Stimulated activated memory B cell treated with anti-CD40 and anti-IgM and Interleukin-4, amounts not matched to agents 10 μg/mL and 1 μg/mL and 100 μg/mL, for 72 hours (primary cell): ENCODE results near the gene PIGO.

Experiments used
- ATAC-seq: fragments of 150-1000 bp; cut with Tn5 transposase; 2 replicates; pipeline ENCODE4 v1.10.0; 2021
- H3K27ac Mint-ChIP-seq: one replicate; pipeline ENCODE4 v1.8.0; 2022; ENCODE audit warnings: mild to moderate bottlenecking, mixed read lengths
- H3K27me3 Mint-ChIP-seq: one replicate; pipeline ENCODE4 v1.8.0; 2022; ENCODE audit warnings: mixed read lengths
- H3K36me3 Mint-ChIP-seq: one replicate; pipeline ENCODE4 v1.8.0; 2022; ENCODE audit warnings: mixed read lengths
- H3K4me1 Mint-ChIP-seq: one replicate; pipeline ENCODE4 v1.8.0; 2022; ENCODE audit warnings: mixed read lengths
- H3K4me3 Mint-ChIP-seq: one replicate; pipeline ENCODE4 v1.8.0; 2022; ENCODE audit warnings: mild to moderate bottlenecking, moderate library complexity, mixed read lengths
- H3K9me3 Mint-ChIP-seq: one replicate; pipeline ENCODE4 v1.8.0; 2022; ENCODE audit warnings: mixed read lengths

PIGO gene

GRCh38 chr9:35096035-35096849, at the start of gene PIGO:
PIGO (minus strand) TSS chr9:35096591; CDS start chr9:35095565, 1,026 bp downstream.
- peaks cover 52% of the 10 kb centered on the region for H3K36me3 Mint-ChIP-seq

GRCh38 chr9:35142037-35142436, 45.6 kb upstream of the PIGO start:
- H3K27ac Mint-ChIP-seq = no peak overlapping the region
- no peak for ATAC-seq
- H3K4me1 Mint-ChIP-seq = no peaks in the 10 kb centered on the region
- H3K9me3 Mint-ChIP-seq = peaks cover 6% of the 10 kb centered on the region
- H3K36me3 Mint-ChIP-seq = no peaks in the 10 kb centered on the region
- H3K4me3 Mint-ChIP-seq = no peak overlapping the region
- H3K27me3 Mint-ChIP-seq = peaks cover 8% of the 10 kb centered on the region

More at GRCh38 chr9:35096035-35096849, at the start of gene PIGO:
- ATAC-seq = peak; percentile 96
- no peaks in the 10 kb centered on the region for H3K27me3 Mint-ChIP-seq
- peak within 1 kb of the TSS; percentile 89 for H3K4me3 Mint-ChIP-seq
- no peaks in the 10 kb centered on the region for H3K9me3 Mint-ChIP-seq
- H3K4me1 Mint-ChIP-seq = peaks cover 52% of the 10 kb centered on the region
- peak within 1 kb of the TSS; percentile 97 for H3K27ac Mint-ChIP-seq

DNA sequence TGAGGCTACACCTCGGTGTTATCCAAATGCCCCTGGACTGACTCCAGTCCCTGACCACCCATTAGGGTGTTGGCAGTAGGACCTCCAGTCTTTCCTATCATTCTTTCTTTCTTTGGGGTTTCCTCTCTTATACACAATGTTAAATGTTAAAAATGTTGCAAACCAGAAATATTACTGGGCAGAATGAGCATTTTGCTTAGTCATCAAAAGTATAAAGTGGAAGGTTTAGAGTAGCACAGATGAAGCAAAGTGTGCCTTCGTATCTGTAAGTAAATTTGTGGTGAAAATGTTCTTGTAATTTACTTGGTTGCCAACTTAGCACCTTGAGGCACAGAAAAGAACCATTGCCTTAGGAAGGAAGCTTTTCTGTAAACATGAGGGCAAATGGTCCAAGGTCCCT, 43.7 kb upstream of the PIGO start:
- Mint-ChIP-seq H3K4me3 (no peak overlapping the region), H3K27me3 (peaks cover 16% of the 10 kb centered on the region), H3K4me1 (no peaks in the 10 kb centered on the region), H3K36me3 (no peaks in the 10 kb centered on the region), H3K27ac (no peak overlapping the region), H3K9me3 (peaks cover 6% of the 10 kb centered on the region)
- ATAC-seq = no peak

DNA sequence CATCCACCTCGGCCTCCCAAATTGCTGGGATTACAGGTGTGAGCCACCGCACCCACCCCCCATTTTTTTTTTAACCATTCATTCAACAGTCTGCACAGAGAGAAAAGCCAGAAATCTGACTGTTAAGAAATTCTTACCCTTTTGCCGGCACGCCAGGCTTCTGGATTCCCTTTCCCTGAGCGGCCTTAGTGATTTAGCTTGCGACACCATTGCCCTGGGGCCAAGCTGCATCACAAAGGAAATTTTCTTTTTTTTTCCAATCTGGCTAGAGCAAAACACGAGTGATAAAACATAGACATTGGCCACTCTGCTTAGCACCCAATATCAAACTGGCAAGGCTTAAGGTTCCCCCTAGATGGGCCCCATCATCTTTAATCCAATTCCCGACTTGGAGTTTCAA, 40.5 kb upstream of the PIGO start:
- Mint-ChIP-seq H3K9me3 (peaks cover 3% of the 10 kb centered on the region), H3K4me1 (no peaks in the 10 kb centered on the region), H3K4me3 (no peak overlapping the region), H3K27me3 (peaks cover 22% of the 10 kb centered on the region), H3K36me3 (no peaks in the 10 kb centered on the region), H3K27ac (no peak overlapping the region)
- ATAC-seq = no peak

DNA sequence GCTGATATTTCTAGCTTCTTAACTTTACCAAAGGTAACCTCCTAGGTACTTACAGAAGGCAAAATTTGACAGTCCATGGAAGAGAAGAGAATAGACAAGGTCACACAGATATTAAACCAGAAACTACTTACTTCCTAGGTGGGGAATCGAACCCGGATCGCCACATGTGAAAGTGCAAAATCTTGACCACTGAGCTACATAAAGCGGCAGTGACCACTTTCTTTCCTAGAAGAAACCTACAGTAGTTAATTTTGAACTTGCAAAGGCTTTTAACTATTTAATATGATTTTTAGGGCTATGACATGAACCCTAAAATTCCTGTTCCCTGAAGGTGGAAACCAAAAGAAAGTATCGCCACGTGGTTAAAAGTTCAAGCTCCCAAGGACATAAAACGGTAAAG, 39.6 kb upstream of the PIGO start:
- peaks cover 22% of the 10 kb centered on the region for H3K27me3 Mint-ChIP-seq
- H3K4me3 Mint-ChIP-seq = no peak overlapping the region
- H3K9me3 Mint-ChIP-seq = peaks cover 4% of the 10 kb centered on the region
- no peak overlapping the region for H3K27ac Mint-ChIP-seq
- no peak for ATAC-seq
- no peaks in the 10 kb centered on the region for H3K4me1 Mint-ChIP-seq
- H3K36me3 Mint-ChIP-seq = no peaks in the 10 kb centered on the region

- ATAC-seq = no peak
- no peak overlapping the region for H3K4me3 Mint-ChIP-seq
- no peaks in the 10 kb centered on the region for H3K4me1 Mint-ChIP-seq
- H3K27me3 Mint-ChIP-seq = peaks cover 22% of the 10 kb centered on the region
- no peaks in the 10 kb centered on the region for H3K36me3 Mint-ChIP-seq
- H3K27ac Mint-ChIP-seq = no peak overlapping the region
- H3K9me3 Mint-ChIP-seq = peaks cover 2% of the 10 kb centered on the region
Observed at GRCh38 chr9:35134920-35135319, 38.5 kb upstream of the PIGO start.

GRCh38 chr9:35116898-35117551, 20.6 kb upstream of the PIGO start:
- ATAC-seq = peak; percentile 82
- H3K4me1 Mint-ChIP-seq = peaks cover 39% of the 10 kb centered on the region
- H3K36me3 Mint-ChIP-seq = no peaks in the 10 kb centered on the region
- peaks cover 17% of the 10 kb centered on the region for H3K27me3 Mint-ChIP-seq
- peak overlapping the region; percentile 75 for H3K27ac Mint-ChIP-seq
- H3K4me3 Mint-ChIP-seq = peak overlapping the region; percentile 86
- H3K9me3 Mint-ChIP-seq = no peaks in the 10 kb centered on the region

- Mint-ChIP-seq H3K4me3 (peak overlapping the region; percentile 86), H3K36me3 (no peaks in the 10 kb centered on the region), H3K4me1 (peaks cover 44% of the 10 kb centered on the region), H3K9me3 (no peaks in the 10 kb centered on the region), H3K27me3 (peaks cover 14% of the 10 kb centered on the region), H3K27ac (peak overlapping the region; percentile 75)
- ATAC-seq = no peak
Observed at GRCh38 chr9:35116539-35116897, 20.1 kb upstream of the PIGO start.

- peak; percentile 88 for ATAC-seq
- H3K27me3 Mint-ChIP-seq = peaks cover 8% of the 10 kb centered on the region
- peak within 1 kb of the TSS; percentile 86 for H3K4me3 Mint-ChIP-seq
- H3K27ac Mint-ChIP-seq = peak within 1 kb of the TSS; percentile 75
- H3K9me3 Mint-ChIP-seq = no peaks in the 10 kb centered on the region
- H3K4me1 Mint-ChIP-seq = peaks cover 48% of the 10 kb centered on the region
- H3K36me3 Mint-ChIP-seq = no peaks in the 10 kb centered on the region
Observed at GRCh38 chr9:35115680-35116538, 19.5 kb upstream of the PIGO start, which contains the start of gene ATOSB. ATOSB (minus strand) TSS chr9:35115862; CDS start chr9:35108274, 7,588 bp downstream.

GRCh38 chr9:35114840-35115628, 18.6 kb upstream of the PIGO start:
- H3K4me1 Mint-ChIP-seq = peaks cover 56% of the 10 kb centered on the region
- H3K27ac Mint-ChIP-seq = peak overlapping the region; percentile 75
- peaks cover 3% of the 10 kb centered on the region for H3K27me3 Mint-ChIP-seq
- ATAC-seq = no peak
- H3K9me3 Mint-ChIP-seq = no peaks in the 10 kb centered on the region
- H3K36me3 Mint-ChIP-seq = no peaks in the 10 kb centered on the region
- H3K4me3 Mint-ChIP-seq = peak overlapping the region; percentile 86

DNA sequence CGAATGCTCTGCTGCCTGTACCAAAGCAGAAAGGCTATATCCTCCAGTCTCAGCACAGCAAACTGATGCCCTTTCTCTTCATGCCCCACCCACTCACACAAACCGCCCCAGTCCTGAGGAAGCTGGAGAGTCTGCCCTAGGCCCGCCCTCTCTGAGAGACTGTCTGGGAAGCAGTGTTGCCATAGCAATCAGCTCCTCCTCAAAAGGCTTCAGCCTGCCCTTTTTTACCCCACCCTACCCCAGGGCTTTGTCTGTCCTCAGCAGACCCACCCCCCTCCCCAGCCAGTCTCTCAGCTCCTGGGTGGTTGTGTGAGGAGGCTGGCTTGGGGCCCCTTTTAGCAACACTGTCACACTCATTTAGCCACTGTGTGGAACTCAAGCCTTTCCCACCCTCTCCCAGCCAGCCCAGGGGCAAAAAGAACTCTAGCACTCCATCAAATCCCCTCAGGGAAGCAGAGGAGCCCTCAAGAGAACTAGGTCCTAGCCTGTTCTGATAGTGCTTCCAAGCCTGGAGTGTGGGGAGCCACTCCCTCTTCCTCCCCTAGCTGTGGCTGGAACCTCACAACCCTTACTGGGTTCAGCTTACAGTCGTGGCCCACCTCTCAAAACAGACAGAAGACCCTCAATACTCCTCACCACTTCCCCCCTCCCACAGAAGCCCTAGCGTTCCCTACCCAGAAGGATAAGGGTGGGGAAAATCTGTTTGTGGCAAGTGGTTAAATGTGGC, 17.9 kb upstream of the PIGO start:
- no peaks in the 10 kb centered on the region for H3K27me3 Mint-ChIP-seq
- peak overlapping the region; percentile 86 for H3K4me3 Mint-ChIP-seq
- peaks cover 64% of the 10 kb centered on the region for H3K4me1 Mint-ChIP-seq
- ATAC-seq = peak; percentile 13
- H3K27ac Mint-ChIP-seq = peak overlapping the region; percentile 75
- H3K36me3 Mint-ChIP-seq = no peaks in the 10 kb centered on the region
- no peaks in the 10 kb centered on the region for H3K9me3 Mint-ChIP-seq

DNA sequence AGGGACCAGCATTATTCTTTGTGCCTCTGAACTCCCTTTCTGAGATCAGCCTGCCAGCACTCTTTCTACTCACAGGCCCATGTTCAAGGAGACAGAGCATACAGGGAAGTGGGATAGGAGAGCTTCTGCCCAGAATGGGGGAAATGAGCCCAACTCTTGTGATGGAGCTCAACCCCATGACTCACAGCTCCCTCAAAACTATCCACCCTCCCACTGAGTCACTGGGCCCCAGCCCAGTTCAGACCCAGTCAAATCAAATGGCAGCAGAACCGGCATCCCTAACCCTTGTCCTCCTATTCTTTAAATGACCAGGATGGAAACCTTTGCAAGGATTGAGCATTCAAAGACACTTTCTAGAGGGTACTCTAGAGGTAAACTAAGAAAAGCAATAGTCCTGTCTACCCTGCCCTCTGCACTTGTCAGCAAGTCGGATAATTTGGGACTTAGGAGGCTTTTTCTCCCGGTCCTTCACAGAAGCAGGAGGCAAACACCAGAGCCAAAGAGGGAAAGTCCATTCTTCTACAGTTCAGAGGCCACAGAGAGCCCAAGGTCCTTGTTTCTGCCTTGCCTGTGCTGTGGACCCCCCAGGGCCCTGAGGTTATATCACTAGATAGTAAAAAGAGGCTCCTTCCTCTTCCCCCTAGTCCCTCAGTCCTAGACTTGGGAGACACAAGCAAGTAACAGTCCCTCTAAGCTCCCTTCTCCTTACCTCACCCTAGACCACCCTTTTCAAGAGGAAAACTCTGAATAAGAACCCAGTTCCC, 16.0 kb upstream of the PIGO start:
- Mint-ChIP-seq H3K4me3 (peak overlapping the region; percentile 76), H3K27ac (peak overlapping the region; percentile 88), H3K27me3 (no peaks in the 10 kb centered on the region), H3K4me1 (peaks cover 64% of the 10 kb centered on the region), H3K9me3 (no peaks in the 10 kb centered on the region), H3K36me3 (no peaks in the 10 kb centered on the region)
- ATAC-seq = no peak
